Neural cell (in vitro differentiated cells): ENCODE results near the gene KLKB1.

Experiments
- EP300 ChIP-seq: fragments of 450-650 bp; conservative IDR thresholded peaks from 2 replicates; pipeline ENCODE4 v1.6.1; 2014; ENCODE audit warnings: antibody characterized with exemption, mild to moderate bottlenecking, moderate library complexity; ENCODE audit not compliant: poor library complexity, severe bottlenecking
- TAF1 ChIP-seq: IDR thresholded peaks from 2 replicates; pipeline ENCODE4 v1.6.1; 2012; ENCODE audit warnings: low read depth
- TF ChIP-seq, protein P1 (sequence below): fragments of 450-650 bp; IDR thresholded peaks from 2 replicates; pipeline ENCODE4 v1.5.1; 2014; ENCODE audit warnings: antibody characterized with exemption, mild to moderate bottlenecking, moderate library complexity; ENCODE audit not compliant: poor library complexity, severe bottlenecking
- TF ChIP-seq, protein P2 (sequence below): IDR thresholded peaks from 2 replicates; pipeline ENCODE4 v1.6.1; 2012; ENCODE audit warnings: borderline replicate concordance

DNA sequence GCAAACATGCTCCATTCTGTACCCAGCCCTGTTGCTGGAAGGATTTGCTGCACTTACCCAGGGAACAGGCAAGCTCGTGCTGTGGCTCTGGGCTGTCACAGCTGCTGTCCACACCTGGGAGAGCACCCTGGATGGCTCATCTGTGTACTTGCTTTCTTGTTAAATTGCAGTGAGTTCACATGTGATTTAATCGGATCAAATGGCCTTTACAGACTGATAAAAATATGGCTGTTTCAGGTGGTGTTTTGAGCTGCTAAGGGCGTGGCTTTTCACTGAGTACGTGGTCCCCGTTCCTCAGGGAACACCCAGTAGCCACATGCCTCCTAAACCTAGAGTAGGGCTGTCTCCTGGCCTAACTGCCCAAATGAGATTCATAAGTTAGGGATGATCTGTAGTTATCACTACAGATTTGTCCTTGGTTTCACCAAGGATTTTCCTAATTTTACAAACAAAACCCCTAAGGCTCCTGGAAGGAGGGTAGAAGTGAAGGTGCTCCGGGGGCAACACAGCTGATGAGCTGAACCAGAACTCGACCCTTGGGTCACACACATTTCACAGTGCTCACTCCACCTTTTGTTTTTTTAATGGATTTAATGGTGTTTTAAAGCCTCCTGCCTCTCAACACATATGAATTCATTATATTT is 13.7 kb downstream of the KLKB1 start:
- TF ChIP-seq, protein P1, sequence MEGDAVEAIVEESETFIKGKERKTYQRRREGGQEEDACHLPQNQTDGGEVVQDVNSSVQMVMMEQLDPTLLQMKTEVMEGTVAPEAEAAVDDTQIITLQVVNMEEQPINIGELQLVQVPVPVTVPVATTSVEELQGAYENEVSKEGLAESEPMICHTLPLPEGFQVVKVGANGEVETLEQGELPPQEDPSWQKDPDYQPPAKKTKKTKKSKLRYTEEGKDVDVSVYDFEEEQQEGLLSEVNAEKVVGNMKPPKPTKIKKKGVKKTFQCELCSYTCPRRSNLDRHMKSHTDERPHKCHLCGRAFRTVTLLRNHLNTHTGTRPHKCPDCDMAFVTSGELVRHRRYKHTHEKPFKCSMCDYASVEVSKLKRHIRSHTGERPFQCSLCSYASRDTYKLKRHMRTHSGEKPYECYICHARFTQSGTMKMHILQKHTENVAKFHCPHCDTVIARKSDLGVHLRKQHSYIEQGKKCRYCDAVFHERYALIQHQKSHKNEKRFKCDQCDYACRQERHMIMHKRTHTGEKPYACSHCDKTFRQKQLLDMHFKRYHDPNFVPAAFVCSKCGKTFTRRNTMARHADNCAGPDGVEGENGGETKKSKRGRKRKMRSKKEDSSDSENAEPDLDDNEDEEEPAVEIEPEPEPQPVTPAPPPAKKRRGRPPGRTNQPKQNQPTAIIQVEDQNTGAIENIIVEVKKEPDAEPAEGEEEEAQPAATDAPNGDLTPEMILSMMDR = no peak
- TF ChIP-seq EP300 (no peak), TAF1 (no peak)
- TF ChIP-seq, protein P2, sequence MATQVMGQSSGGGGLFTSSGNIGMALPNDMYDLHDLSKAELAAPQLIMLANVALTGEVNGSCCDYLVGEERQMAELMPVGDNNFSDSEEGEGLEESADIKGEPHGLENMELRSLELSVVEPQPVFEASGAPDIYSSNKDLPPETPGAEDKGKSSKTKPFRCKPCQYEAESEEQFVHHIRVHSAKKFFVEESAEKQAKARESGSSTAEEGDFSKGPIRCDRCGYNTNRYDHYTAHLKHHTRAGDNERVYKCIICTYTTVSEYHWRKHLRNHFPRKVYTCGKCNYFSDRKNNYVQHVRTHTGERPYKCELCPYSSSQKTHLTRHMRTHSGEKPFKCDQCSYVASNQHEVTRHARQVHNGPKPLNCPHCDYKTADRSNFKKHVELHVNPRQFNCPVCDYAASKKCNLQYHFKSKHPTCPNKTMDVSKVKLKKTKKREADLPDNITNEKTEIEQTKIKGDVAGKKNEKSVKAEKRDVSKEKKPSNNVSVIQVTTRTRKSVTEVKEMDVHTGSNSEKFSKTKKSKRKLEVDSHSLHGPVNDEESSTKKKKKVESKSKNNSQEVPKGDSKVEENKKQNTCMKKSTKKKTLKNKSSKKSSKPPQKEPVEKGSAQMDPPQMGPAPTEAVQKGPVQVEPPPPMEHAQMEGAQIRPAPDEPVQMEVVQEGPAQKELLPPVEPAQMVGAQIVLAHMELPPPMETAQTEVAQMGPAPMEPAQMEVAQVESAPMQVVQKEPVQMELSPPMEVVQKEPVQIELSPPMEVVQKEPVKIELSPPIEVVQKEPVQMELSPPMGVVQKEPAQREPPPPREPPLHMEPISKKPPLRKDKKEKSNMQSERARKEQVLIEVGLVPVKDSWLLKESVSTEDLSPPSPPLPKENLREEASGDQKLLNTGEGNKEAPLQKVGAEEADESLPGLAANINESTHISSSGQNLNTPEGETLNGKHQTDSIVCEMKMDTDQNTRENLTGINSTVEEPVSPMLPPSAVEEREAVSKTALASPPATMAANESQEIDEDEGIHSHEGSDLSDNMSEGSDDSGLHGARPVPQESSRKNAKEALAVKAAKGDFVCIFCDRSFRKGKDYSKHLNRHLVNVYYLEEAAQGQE = no peak
